ENCODE results near the gene MT1M.
"Not testable (repeated sequence)": the region's sequence is repeated elsewhere in the genome, so short reads cannot be mapped to it uniquely, and the experiment has no call there.

MT1M gene

DNA sequence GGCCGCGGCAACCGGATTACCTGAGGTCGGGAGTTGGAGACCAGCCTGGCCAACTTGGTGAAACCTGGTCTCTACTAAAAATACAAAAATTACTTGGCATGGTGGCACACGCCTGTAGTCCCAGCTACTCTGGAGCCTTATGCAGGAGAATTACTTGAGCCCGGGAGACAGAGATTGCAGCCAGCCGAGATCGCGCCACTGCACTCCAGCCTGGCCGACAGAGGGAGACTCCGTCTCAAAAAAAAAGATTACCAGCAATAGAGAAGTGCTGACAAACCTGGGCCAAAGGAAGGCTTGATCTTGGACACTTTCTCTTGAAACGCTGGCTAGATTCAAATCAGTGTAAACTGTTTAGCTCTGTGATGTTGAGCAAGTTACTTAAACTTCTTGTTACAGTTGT lies 41.5 kb downstream of the MT1M start:
- DNase-seq (ENCODE audit: low read depth) = no peak

DNA sequence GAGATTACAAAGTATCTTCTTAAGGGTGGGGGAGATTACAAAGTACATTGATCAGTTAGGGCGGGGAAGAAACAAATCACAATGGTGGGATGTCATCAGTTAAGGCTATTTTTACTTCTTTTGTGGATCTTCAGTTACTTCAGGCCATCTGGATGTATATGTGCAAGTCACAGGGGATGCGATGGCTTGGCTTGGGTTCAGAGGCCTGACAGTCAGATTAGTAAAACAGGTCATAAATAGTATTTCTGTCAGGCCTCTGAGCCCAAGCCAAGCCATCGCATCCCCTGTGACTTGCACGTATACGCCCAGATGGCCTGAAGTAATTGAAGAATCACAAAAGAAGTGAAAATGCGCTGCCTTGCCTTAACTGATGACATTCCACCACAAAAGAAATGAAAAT lies 42.1 kb downstream of the MT1M start:
- DNase-seq (ENCODE audit: low read depth) = not testable (repeated sequence)

GRCh38 chr16:56675685-56676210 lies 43.3 kb downstream of the MT1M start:
- DNase-seq (ENCODE audit: low read depth) = peak; percentile 28

DNA sequence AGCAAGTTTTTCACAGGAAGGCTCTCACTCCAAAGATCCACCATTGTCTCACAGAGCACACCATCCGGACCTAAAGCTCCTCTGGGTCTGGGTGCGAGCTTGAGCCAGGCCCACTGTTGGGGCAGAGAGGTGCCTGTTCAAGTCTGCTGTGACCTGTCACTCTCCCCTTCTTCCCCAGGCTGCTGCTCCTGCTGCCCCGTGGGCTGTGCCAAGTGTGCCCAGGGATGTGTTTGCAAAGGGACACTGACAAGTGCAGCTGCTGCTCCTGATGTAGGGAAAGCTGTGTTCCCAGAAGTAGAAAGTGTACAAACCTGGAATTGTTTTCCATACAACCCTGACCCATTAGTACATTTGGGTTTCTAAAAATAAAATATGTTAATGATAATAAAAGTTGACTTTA lies 45.0 kb downstream of the MT1M start:
- no peak for DNase-seq (ENCODE audit: low read depth)

- DNase-seq (ENCODE audit: low read depth) = no peak
Observed at GRCh38 chr16:56679078-56679730, 46.7 kb downstream of the MT1M start.

DNA sequence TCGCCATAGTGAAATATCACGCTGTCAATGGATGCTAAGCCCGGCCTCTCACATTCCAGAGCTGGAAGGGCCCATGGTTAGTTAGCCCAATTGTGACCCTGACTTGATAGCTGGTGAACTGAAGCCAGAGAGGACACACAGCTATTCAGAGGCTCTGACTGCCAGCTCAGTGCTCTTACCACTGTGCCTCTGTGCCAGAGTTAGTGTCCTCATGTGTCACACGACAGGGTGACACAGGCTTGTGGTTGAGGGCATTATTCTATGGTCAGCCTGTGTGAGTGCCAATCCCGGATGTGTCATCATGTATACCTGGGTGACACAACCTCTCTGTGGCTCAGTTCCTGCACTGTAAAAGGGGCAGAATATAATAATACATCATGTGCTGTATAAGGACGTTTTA lies 47.4 kb downstream of the MT1M start:
- DNase-seq (ENCODE audit: low read depth) = no peak

DNA sequence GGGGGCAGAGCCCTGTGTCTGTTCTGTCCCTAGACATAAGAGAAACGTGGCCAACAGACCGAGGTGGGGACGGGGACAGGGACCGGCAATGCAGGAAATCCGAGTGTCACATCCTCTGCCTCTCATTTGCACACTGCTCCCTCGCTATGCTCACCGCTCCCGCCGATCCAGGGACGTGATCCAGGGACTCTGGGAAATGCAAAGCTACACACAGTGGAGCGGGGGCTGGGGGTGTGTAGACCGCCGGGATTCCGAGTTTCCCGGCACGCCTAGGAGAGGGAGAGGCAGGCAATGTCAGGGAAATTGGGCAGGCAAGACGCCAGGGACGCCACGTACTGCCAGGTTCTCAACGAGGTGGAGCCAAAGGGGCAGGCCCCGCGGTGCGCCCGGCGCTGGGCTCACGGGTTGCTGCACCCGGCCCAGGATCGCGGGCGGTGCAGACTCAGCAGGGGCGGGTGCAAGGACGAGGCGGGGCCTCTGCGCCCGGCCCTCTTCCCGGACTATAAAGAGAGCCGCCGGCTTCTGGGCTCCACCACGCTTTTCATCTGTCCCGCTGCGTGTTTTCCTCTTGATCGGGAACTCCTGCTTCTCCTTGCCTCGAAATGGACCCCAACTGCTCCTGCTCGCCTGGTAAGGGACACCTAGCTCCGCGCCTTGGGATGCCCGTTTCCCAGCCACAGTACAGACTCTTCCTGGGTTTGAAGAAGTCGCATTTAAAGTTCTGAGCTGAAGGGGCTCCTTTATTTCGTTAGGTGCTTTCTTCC lies 49.7 kb downstream of the MT1M start, which contains the start of gene MT1X:
TSS of gene MT1X (plus strand) at position 532 of the 764 bp plus-strand sequence. CDS start at position 603, 71 bp downstream.
- DNase-seq (ENCODE audit: low read depth) = peak; percentile 74

DNA sequence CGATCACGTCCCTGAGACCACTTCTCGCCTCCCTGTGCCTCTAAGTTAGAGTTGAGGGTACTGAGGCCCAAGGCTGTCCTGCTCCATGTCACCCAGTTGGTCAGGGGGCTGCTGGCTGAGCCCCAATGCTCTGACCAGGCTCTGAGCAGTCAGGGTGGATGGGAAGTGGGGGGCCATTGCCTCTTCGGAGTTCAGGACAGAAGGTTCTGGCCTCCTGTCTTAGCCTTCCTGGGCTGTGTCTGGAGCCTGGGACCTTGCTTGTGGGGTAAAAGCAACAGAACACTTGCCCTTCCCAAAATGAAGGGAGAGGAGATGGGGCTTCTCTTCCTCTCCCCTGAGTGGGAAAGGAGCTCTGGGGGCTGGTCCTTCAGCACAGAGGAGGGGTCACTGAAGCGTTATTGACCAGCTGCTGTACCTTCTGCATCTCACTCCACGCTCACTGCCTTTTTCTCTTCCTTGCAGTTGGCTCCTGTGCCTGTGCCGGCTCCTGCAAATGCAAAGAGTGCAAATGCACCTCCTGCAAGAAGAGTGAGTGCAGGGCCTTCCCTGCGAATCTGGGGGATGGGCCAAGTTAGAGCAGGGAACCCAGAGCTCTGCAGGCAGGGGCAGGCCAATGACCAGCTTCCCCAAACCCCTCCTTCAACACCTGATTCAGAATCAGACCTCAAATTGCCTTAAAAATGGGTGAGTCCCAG lies 50.4 kb downstream of the MT1M start:
- no peak for DNase-seq (ENCODE audit: low read depth)
